ENCODE results near the gene POC1B. TPM values are rescaled to one million over a fixed set of nuclear protein-coding genes. Genes with fewer than 3 reads are reported as not detected.

POC1B gene
- total RNA-seq, 1 donor from 2014 or later = 18.4 TPM

DNA sequence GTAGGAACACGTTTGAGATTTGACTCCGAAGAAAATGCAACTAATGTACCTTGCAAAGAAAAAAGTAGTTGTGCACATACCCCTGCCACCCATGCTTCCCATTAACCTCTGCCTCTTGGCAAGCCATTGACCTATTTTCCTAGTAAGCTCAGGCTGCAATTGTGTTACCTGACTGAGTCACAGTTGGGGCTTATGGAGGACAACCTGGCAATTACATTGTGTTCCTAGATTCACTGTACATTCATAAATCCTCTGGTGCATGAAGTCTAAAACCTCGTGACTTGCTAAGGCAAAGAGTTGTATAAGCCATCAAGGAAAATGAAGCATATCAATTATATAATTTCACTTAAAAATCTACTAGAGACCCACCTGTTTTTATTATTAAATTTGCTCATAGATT, 111.5 kb downstream of the POC1B start:
- H3K27me3 ChIP-seq (ENCODE audit: control insufficient read depth, insufficient read depth, low read length) = no peaks in the 10 kb centered on the region
- TF ChIP-seq, protein P1, sequence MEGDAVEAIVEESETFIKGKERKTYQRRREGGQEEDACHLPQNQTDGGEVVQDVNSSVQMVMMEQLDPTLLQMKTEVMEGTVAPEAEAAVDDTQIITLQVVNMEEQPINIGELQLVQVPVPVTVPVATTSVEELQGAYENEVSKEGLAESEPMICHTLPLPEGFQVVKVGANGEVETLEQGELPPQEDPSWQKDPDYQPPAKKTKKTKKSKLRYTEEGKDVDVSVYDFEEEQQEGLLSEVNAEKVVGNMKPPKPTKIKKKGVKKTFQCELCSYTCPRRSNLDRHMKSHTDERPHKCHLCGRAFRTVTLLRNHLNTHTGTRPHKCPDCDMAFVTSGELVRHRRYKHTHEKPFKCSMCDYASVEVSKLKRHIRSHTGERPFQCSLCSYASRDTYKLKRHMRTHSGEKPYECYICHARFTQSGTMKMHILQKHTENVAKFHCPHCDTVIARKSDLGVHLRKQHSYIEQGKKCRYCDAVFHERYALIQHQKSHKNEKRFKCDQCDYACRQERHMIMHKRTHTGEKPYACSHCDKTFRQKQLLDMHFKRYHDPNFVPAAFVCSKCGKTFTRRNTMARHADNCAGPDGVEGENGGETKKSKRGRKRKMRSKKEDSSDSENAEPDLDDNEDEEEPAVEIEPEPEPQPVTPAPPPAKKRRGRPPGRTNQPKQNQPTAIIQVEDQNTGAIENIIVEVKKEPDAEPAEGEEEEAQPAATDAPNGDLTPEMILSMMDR (IDR thresholded peaks at IDR 0.05; ENCODE audit: insufficient read depth, low read length, poor library complexity, severe bottlenecking) = no peak
- no peaks in the 10 kb centered on the region for H3K36me3 ChIP-seq (ENCODE audit: control insufficient read depth, insufficient read depth, low read length)
- DNase-seq (ENCODE audit: low read depth) = peak; percentile 41
- no peak overlapping the region for H3K4me3 ChIP-seq (ENCODE audit: low read depth, low read length)

DNA sequence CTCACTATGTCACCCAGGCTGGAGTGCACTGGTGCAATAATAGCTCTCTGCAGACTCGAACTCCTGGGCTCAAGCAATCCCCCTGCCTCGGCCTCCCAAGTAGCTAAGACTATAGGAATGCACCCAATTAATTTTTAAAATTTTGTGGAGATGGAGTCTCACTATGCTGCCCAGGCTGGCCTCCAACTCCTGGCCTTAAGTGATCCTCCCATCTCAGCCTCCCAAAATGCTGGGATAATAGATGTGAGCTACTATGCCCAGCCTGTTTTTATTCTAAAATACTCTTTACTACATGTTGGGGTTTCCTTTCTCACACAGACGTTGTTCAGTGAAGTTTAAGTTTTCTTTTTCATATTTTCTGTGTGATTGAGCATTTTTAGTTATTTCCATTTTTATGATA, 112.6 kb downstream of the POC1B start:
- no peak for DNase-seq (ENCODE audit: low read depth)
- Histone ChIP-seq H3K4me3 (ENCODE audit: low read depth, low read length) (no peak overlapping the region), H3K36me3 (ENCODE audit: control insufficient read depth, insufficient read depth, low read length) (no peaks in the 10 kb centered on the region), H3K27me3 (ENCODE audit: control insufficient read depth, insufficient read depth, low read length) (no peaks in the 10 kb centered on the region)
- TF ChIP-seq, protein P1 (IDR thresholded peaks at IDR 0.05; ENCODE audit: insufficient read depth, low read length, poor library complexity, severe bottlenecking) = no peak

DNA sequence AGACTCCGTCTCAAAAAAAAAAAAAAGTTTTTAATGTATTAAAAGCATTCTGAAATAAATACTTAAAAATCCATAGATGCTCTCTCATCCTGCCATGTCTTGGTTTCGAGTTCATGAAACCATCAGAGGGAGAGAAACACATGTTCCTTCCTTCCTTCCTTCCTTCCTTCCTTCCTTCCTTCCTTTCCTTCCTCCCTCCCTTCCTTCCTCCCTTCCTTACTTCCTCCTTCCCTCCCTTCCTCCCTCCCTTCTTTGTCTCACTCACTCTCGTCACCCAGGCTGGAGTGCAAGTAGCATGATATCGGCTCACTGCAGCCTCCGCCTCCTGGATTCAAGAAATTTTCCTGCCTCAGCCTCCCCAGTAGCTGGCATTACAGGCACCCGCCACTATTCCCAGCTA, 113.2 kb downstream of the POC1B start:
- no peak for DNase-seq (ENCODE audit: low read depth)
- H3K36me3 ChIP-seq (ENCODE audit: control insufficient read depth, insufficient read depth, low read length) = no peaks in the 10 kb centered on the region
- H3K27me3 ChIP-seq (ENCODE audit: control insufficient read depth, insufficient read depth, low read length) = no peaks in the 10 kb centered on the region
- H3K4me3 ChIP-seq (ENCODE audit: low read depth, low read length) = no peak overlapping the region
- TF ChIP-seq, protein P1 (IDR thresholded peaks at IDR 0.05; ENCODE audit: insufficient read depth, low read length, poor library complexity, severe bottlenecking) = no peak

DNA sequence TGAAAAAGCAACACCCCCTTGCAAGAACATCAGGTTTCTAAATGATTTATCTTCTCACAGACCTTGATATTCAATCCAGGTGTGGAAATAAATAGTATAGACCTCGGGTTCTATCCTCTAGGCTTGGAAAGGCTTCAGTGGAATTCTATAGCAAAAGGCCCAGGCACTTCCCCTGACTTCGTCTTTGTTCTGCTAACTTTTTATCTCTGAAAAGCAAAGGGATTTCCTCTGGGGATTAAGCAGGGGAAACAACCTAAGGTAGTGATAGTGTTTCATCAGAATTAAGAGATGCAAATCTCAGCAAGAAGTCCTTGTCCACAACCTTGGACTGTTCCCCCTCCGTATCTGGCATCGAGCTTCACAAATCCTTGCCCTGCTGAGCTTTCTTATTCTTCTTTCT, 114.0 kb downstream of the POC1B start:
- H3K36me3 ChIP-seq (ENCODE audit: control insufficient read depth, insufficient read depth, low read length) = no peaks in the 10 kb centered on the region
- TF ChIP-seq, protein P1 (IDR thresholded peaks at IDR 0.05; ENCODE audit: insufficient read depth, low read length, poor library complexity, severe bottlenecking) = no peak
- H3K4me3 ChIP-seq (ENCODE audit: low read depth, low read length) = no peak overlapping the region
- no peak for DNase-seq (ENCODE audit: low read depth)
- H3K27me3 ChIP-seq (ENCODE audit: control insufficient read depth, insufficient read depth, low read length) = no peaks in the 10 kb centered on the region

DNA sequence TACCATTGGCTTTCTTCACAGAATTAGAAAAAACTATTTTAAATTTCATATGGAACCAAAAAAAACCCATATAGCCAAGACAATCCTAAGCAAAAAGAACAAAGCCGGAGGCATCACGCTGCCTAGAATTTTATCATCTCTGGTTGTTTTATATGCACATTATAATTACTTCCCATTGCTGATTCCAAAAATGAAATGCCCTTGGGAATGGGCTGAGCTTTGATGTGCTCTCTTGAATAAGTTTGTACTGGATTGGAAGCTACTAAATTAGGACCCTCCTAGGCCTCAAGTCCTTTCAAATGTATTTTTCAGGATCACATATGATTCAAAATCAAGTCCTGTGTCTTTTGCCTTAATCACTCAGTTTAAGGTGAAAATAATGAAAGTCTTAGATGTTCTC, 114.6 kb downstream of the POC1B start:
- Histone ChIP-seq H3K27me3 (ENCODE audit: control insufficient read depth, insufficient read depth, low read length) (no peaks in the 10 kb centered on the region), H3K4me3 (ENCODE audit: low read depth, low read length) (no peak overlapping the region), H3K36me3 (ENCODE audit: control insufficient read depth, insufficient read depth, low read length) (no peaks in the 10 kb centered on the region)
- TF ChIP-seq, protein P1 (IDR thresholded peaks at IDR 0.05; ENCODE audit: insufficient read depth, low read length, poor library complexity, severe bottlenecking) = no peak
- DNase-seq (ENCODE audit: low read depth) = no peak

DNA sequence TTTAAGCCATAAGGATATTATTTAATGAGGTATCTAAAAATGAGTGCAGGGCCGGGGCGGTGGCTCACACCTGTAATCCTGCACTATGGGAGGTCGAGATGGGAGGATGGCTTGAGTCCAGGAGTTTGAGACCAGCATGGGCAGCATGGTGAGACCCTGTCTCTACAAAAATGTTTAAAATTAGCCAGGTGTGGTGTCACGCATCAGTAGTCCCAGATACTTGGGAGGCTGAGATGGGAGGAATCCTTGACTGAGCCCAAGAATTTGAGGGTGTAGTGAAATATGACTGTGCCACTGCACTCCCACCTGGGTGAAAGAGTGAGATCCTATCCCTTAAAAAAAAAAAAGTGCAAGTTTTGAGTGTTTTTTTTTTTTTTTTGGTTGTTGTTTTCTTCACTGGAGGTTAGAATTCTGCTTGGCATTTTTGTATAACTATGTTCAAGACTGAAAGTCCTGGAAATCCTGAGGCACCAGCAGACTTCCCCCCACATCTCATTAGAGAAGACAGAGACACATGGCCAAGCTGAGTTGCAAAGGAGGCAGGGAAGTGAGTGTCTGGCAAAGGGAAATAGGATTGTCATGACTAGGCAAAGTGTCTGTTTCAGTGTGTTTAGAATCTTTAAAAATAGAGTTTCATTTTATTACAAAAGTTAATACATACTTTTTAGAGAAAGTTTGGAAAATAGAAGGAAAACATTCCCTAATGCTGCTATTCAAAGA, 120.1 kb downstream of the POC1B start:
- Histone ChIP-seq H3K4me3 (ENCODE audit: low read depth, low read length) (no peak overlapping the region), H3K36me3 (ENCODE audit: control insufficient read depth, insufficient read depth, low read length) (no peaks in the 10 kb centered on the region), H3K27me3 (ENCODE audit: control insufficient read depth, insufficient read depth, low read length) (no peaks in the 10 kb centered on the region)
- TF ChIP-seq, protein P1 (IDR thresholded peaks at IDR 0.05; ENCODE audit: insufficient read depth, low read length, poor library complexity, severe bottlenecking) = no peak
- DNase-seq (ENCODE audit: low read depth) = no peak
